Esophagus (tissue), 2 donors: ENCODE results near the gene PLEKHA1. TPM values are rescaled to one million over a fixed set of nuclear protein-coding genes. Genes with fewer than 3 reads are reported as not detected.

Source experiments
- H3K27ac ChIP-seq, 2 donors: one replicate each; pipeline ENCODE4 v1.5.1; 2013; ENCODE audit warnings: low read depth in 2 of 2, mild to moderate bottlenecking in 2 of 2, inconsistent platforms in 1 of 2, low read length in 1 of 2, moderate library complexity in 1 of 2
- H3K27me3 ChIP-seq, 2 donors: one replicate each; pipeline ENCODE4 v1.6.1; 2013; ENCODE audit warnings: low read length in 2 of 2, control low read depth in 1 of 2, mild to moderate bottlenecking in 1 of 2; ENCODE audit not compliant: insufficient read depth in 2 of 2, control insufficient read depth in 1 of 2
- H3K36me3 ChIP-seq, 2 donors: one replicate each; pipeline ENCODE4 v1.6.1; 2013; ENCODE audit warnings: low read length in 1 of 2; ENCODE audit not compliant: control insufficient read depth in 2 of 2, insufficient read depth in 2 of 2
- H3K4me1 ChIP-seq, 2 donors: one replicate each; pipeline ENCODE4 v1.6.1; 2013; ENCODE audit warnings: low read length in 1 of 2; ENCODE audit not compliant: control insufficient read depth in 2 of 2, insufficient read depth in 2 of 2
- H3K4me3 ChIP-seq, 2 donors: one replicate each; pipeline ENCODE4 v1.5.1; 2013; ENCODE audit warnings: low read length in 2 of 2, mild to moderate bottlenecking in 2 of 2, low read depth in 1 of 2, moderate library complexity in 1 of 2
- H3K9me3 ChIP-seq, 2 donors: one replicate each; pipeline ENCODE4 v1.6.1; 2013; ENCODE audit warnings: mild to moderate bottlenecking in 2 of 2, low read depth in 1 of 2, low read length in 1 of 2, moderate library complexity in 1 of 2; ENCODE audit not compliant: control insufficient read depth in 2 of 2, insufficient read depth in 1 of 2
- whole genome bisulfite sequencing, 2 donors: extraction: QIAGEN DNeasy Blood & Tissue Kit; methylation state at CpG; one replicate each; pipeline ENCODE4 v1.1.7; 2013; 5-methylcytosine and 5-hydroxymethylcytosine counted together
- polyA plus RNA-seq, 2 donors: library from polyadenylated mRNA; stranded (reverse); fragments of 200-250 nt; gene quantifications; one replicate each; pipeline ENCODE4 v1.2.3, GENCODE V29; 2013
- donor health status: healthy with polysubstance abuse.
- donor health status: Bipolar disorder and iron deficiency.

The PLEKHA1 gene
- polyA plus RNA-seq, 2 donors: 14.8 to 19.8 TPM

- peak overlapping the region; percentile 61 to 64 for H3K4me3 ChIP-seq
These were observed 87.4 kb downstream of the PLEKHA1 start for GRCh38 chr10:122461729-122462532.

GRCh38 chr10:122462533-122463465, 88.3 kb downstream of the PLEKHA1 start:
- Histone ChIP-seq H3K36me3 (no peaks in the 10 kb centered on the region), H3K9me3 (no peaks in the 10 kb centered on the region), H3K27me3 (no peaks in the 10 kb centered on the region), H3K4me3 (peak overlapping the region; percentile 61 to 64), H3K27ac (peak overlapping the region; percentile 66 to 73), H3K4me1 (peaks cover 3 to 7% of the 10 kb centered on the region in 2 donors)
- 10 to 17% methylated on average over 47 of the region's 47 CpGs for WGBS, 2 donors

More at GRCh38 chr10:122461729-122462532, 87.4 kb downstream of the PLEKHA1 start:
- Histone ChIP-seq H3K27me3 (no peaks in the 10 kb centered on the region), H3K27ac (peak overlapping the region; percentile 49 to 73), H3K4me1 (peaks cover 4 to 7% of the 10 kb centered on the region in 2 donors), H3K9me3 (no peaks in the 10 kb centered on the region), H3K36me3 (no peaks in the 10 kb centered on the region)
- 1% methylated on average over 46 to 95 of the region's 95 CpGs for WGBS, 2 donors

DNA sequence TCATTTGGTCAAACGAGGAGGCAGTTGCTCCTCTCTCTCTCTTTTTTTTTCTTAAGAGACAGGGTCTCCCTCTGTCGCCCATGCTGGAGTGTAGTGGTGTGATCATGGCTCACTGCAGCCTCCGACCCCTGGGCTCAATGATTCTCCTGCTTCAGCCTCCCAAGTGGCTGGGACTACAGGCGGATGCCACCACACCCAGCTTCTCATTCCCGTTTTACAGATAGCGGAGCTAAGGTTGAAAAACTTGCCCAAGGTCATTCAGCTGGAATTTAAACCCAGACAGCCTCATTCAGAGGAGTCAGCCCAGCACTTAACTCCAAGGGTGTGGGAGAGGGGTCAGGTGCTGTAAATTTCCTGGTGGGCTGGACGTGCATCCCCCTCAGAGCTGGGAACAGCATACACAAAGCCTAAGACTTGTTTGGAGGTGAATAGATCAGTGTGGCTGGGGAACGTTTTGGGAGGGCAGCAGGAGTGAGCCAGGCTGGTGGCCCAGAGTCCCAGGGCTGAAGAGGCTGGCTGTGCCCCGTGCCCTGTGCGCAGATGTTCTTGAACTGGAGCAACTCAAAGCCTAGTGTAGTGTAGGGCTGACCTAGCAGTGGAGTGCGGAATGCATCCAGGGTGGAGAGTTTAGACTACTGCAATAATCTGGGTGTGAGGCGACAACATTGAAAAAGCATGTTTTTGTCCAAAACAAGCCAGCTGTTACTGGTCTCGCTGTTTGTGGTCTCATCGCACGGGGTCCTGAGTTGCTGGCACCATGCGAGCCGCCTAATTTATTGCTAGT, 89.2 kb downstream of the PLEKHA1 start:
- Histone ChIP-seq H3K9me3 (no peaks in the 10 kb centered on the region), H3K4me3 (no peak overlapping the region), H3K27ac (no peak overlapping the region), H3K36me3 (no peaks in the 10 kb centered on the region), H3K27me3 (no peaks in the 10 kb centered on the region), H3K4me1 (peaks cover 2 to 7% of the 10 kb centered on the region in 2 donors)
- whole genome bisulfite sequencing, 2 donors: 76 to 78% methylated on average over 17 of the region's 17 CpGs

DNA sequence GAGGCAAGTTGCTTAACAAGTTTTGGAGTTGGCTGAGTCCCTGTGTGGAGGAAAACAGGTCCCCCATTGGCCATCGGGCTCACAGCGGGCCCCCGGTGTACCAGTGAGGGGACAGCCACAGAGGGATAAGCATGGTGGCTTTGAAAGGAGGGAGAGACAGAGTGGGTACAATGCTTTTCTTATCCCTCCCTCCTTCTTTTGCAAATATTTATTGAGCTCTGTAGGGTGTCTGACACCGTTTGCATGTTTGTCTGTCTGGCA, 89.7 kb downstream of the PLEKHA1 start:
- WGBS, 2 donors: 88 to 94% methylated on average over 4 of the region's 4 CpGs
- H3K27ac ChIP-seq: no peak overlapping the region
- peaks cover 2 to 7% of the 10 kb centered on the region in 2 donors for H3K4me1 ChIP-seq
- H3K36me3 ChIP-seq: no peaks in the 10 kb centered on the region
- H3K4me3 ChIP-seq: no peak overlapping the region
- no peaks in the 10 kb centered on the region for H3K27me3 ChIP-seq
- no peaks in the 10 kb centered on the region for H3K9me3 ChIP-seq

DNA sequence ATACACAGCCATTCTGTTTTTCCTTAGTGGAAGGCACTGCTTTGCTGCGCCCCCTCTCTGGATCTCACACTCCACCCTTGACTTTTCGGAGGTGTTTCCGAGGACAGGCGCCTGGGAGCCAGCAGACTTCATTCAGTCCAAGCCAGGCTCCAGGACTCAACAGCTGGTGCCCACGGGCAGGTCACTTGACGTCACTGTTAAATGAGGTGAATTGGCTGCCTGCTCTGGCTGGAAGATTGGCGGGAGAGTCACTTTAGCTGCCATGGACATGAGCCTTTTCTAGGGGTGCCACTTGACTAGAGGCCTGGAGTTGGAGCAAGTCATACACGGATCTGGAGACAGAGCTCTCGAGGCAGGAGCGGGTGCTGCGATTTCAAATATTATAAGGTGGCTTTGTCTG, 90.1 kb downstream of the PLEKHA1 start:
- H3K4me3 ChIP-seq: no peak overlapping the region
- no peaks in the 10 kb centered on the region for H3K9me3 ChIP-seq
- no peak overlapping the region for H3K27ac ChIP-seq
- no peaks in the 10 kb centered on the region for H3K27me3 ChIP-seq
- H3K36me3 ChIP-seq: no peaks in the 10 kb centered on the region
- peaks cover 2 to 7% of the 10 kb centered on the region in 2 donors for H3K4me1 ChIP-seq
- WGBS, 2 donors: 89 to 94% methylated on average over 11 of the region's 11 CpGs

DNA sequence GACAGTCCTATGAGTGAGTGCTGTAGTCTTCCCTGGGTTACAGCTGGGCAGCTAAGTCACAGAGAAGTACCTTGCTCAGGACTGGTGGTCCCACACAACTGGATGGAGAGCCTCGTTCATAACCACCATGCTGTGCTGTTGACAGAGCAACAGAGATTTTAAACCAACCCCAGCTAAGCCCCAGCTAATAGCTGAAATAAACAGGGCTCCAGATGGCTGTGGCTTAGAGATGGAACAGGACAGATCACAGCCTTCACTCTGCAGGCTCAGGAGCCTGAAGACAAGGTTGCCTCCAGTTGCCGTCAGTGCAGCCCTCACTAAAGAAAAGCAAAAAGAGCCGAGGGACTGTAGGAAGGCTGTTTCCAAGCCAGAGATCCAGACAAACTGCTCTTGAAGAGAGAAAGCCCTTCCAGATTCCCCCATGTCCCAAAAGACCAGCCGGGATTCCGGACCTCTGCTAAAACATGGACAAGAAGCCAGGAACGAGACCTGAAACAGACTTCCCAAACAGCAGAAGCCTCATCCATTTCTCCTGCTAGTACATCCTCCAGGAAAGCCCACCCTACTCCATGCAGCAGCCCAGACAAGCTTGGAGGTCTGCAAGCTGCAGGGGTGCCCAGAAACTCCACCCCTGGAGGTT, 91.0 kb downstream of the PLEKHA1 start:
- 84 to 85% methylated on average over 6 of the region's 6 CpGs for WGBS, 2 donors
- Histone ChIP-seq H3K27ac (no peak overlapping the region), H3K4me3 (no peak overlapping the region), H3K9me3 (no peaks in the 10 kb centered on the region), H3K36me3 (no peaks in the 10 kb centered on the region), H3K4me1 (peaks cover 2 to 7% of the 10 kb centered on the region in 2 donors), H3K27me3 (no peaks in the 10 kb centered on the region)

DNA sequence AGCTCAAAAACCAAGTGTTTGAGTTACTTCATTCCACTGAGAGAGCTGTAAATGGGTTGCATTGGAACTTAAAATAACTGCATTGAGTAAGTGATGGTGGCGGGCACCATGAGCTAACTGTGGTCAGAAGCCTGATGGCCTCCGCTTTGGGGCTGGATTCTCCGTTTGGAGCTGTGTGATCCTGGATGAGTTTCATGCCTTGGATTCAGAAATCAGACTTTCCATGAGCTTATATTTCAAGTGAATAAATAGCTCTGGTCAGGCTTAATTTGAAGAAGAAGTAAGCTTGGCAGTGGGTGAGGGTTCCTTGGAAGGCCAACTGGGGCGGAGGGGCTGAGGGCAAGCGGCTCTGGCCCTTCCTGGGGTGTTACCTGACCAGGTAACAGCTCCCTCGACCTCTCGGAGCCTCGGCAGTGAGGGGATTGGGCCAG, 92.5 kb downstream of the PLEKHA1 start:
- peaks cover under 1 to 2% of the 10 kb centered on the region in 2 donors for H3K4me1 ChIP-seq
- 80 to 92% methylated on average over 8 of the region's 8 CpGs for WGBS, 2 donors

GRCh38 chr10:122467701-122468100, 93.2 kb downstream of the PLEKHA1 start:
- Histone ChIP-seq H3K4me1 (peaks cover 0 to 2% of the 10 kb centered on the region in 2 donors), H3K36me3 (no peaks in the 10 kb centered on the region), H3K9me3 (no peaks in the 10 kb centered on the region), H3K4me3 (no peak overlapping the region), H3K27me3 (no peaks in the 10 kb centered on the region), H3K27ac (no peak overlapping the region)
- WGBS, 2 donors: 79 to 89% methylated on average over 6 of the region's 6 CpGs

More for the DNA sequence above, 92.5 kb downstream of the PLEKHA1 start:
- H3K27me3 ChIP-seq: no peaks in the 10 kb centered on the region
- H3K27ac ChIP-seq: no peak overlapping the region
- H3K9me3 ChIP-seq: no peaks in the 10 kb centered on the region
- H3K36me3 ChIP-seq: no peaks in the 10 kb centered on the region
- no peak overlapping the region for H3K4me3 ChIP-seq
